Measurements from ENCODE around the gene LTBP2.

DNA sequence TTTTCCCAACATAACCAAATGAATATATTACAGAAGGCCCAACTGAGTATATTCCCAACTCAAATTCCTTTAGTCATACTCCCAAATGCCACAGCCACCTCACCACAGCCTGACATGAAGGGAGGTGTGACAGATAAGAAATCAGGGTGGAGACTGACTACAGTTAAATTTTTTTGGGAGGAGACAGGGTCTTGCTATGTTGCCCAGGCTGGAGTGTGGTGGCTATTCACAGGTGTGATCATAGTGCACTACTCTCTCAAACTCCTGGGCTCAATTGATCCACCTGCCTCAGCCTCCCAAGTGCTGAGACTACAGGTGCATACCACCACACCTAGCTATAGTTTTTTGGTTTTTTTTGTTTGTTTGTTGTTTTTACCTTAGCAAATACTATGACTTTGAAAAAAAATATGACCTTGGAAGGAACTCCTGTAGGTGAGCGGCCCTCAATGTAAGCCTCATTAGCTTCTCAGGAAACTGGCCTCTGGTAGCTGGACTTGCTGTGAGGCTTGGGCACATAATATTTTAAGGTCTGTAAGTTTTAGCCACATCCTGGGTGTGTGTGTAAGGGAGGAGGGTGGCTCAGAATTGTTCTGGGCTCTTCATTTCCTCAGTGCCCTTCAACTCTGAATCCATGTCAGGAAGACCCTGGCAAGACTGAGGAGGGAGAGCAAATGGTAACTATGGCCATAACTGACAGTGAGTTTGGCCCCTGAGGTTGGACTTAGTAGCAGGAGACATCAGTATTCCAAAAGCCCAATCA, 39.1 kb upstream of the LTBP2 start:
- TF ChIP-seq, protein P1, sequence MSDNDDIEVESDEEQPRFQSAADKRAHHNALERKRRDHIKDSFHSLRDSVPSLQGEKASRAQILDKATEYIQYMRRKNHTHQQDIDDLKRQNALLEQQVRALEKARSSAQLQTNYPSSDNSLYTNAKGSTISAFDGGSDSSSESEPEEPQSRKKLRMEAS (IDR thresholded peaks at IDR 0.05) = no peak
- no peak for TF ChIP-seq ZBTB7A (IDR thresholded peaks at IDR 0.05; ENCODE audit: low read depth)
- TF ChIP-seq, protein P2, sequence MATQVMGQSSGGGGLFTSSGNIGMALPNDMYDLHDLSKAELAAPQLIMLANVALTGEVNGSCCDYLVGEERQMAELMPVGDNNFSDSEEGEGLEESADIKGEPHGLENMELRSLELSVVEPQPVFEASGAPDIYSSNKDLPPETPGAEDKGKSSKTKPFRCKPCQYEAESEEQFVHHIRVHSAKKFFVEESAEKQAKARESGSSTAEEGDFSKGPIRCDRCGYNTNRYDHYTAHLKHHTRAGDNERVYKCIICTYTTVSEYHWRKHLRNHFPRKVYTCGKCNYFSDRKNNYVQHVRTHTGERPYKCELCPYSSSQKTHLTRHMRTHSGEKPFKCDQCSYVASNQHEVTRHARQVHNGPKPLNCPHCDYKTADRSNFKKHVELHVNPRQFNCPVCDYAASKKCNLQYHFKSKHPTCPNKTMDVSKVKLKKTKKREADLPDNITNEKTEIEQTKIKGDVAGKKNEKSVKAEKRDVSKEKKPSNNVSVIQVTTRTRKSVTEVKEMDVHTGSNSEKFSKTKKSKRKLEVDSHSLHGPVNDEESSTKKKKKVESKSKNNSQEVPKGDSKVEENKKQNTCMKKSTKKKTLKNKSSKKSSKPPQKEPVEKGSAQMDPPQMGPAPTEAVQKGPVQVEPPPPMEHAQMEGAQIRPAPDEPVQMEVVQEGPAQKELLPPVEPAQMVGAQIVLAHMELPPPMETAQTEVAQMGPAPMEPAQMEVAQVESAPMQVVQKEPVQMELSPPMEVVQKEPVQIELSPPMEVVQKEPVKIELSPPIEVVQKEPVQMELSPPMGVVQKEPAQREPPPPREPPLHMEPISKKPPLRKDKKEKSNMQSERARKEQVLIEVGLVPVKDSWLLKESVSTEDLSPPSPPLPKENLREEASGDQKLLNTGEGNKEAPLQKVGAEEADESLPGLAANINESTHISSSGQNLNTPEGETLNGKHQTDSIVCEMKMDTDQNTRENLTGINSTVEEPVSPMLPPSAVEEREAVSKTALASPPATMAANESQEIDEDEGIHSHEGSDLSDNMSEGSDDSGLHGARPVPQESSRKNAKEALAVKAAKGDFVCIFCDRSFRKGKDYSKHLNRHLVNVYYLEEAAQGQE (IDR thresholded peaks at IDR 0.05; ENCODE audit: low read depth) = no peak
- TF ChIP-seq, protein P3, sequence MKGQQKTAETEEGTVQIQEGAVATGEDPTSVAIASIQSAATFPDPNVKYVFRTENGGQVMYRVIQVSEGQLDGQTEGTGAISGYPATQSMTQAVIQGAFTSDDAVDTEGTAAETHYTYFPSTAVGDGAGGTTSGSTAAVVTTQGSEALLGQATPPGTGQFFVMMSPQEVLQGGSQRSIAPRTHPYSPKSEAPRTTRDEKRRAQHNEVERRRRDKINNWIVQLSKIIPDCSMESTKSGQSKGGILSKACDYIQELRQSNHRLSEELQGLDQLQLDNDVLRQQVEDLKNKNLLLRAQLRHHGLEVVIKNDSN (IDR thresholded peaks at IDR 0.05) = no peak
